ENCODE measurements around the gene HOXB5.

Gene HOXB5

DNA sequence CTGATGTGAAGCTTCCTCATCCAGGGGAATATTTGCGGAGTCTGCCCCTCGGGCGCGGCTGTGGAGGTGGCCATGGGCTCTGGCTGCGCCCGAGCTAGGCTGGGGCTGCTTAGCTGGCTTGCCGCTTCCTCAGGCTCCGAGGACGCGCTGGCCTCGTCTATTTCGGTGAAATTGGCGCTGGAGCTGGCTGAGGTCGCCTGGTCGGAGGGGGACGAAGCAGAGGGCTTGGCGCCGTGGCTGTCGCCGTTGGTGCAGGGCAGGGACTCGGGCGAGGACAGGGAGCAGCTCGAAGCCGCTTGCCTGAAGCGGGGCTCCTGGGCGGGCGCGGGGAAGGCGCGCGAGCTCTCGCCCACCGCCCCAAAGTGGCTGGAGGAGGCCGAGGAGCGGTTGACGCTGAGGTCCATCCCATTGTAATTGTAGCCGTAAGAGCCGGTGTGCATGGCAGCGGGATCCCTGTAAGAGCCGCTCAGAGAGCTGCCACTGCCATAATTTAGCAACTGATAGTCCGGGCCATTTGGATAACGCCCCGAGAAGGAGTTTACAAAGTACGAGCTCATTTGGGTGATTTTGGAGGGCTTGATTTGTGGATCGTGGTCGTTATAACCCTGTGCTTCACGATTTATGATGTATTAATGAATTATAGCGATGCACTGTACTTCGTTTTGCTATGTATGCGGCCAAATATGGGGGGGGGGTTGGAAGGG is at the start of gene HOXB5:
Gene HOXB5, minus strand, starts transcription at position 654 of the 704 bp plus-strand sequence. Its CDS starts 97 bp downstream, at position 557.
- DNase-seq, result peak in 1 of 2 experiments; percentile 25

DNA sequence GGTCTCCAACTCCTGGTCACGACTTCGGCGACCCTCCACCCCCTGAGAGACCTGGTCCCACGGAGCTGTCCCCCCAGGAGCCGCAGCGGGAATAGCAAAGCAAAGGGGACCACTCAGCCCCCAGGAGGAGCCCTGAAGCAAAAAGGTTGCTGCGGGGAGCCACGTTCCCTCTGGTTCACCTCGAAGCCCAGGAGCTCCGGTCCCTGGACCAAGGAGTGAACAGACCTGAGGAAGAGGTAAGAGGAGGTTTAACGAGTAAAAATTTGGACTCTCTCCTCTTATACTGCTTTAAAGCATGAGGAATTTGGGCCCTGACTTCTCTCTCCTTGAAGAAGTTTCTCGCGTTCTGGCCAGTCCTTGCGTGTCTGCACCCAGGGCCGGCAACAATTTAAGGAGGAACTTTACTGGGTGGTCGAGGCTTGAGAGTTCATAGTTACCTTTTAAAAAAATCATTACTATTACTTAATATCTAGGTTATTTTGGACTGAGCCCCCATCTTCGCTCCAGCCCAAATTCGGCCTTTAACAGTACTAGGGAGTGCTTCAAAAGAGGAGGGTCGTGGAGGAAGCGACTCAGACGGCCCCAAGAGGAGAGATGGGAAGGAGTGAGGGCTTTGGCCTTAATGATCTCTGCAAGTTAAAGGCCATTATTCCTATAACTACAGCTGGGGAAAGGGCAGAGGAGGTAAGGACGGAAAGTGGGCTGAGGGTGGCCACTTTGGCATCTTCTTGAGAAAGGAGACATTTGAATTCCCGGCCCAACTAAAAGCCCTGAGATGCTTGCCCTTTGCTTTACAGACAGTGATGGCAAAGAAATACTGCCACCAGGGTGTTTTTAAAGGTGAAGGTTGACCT is 49.5 kb upstream of the HOXB5 start:
- no peak for DNase-seq

DNA sequence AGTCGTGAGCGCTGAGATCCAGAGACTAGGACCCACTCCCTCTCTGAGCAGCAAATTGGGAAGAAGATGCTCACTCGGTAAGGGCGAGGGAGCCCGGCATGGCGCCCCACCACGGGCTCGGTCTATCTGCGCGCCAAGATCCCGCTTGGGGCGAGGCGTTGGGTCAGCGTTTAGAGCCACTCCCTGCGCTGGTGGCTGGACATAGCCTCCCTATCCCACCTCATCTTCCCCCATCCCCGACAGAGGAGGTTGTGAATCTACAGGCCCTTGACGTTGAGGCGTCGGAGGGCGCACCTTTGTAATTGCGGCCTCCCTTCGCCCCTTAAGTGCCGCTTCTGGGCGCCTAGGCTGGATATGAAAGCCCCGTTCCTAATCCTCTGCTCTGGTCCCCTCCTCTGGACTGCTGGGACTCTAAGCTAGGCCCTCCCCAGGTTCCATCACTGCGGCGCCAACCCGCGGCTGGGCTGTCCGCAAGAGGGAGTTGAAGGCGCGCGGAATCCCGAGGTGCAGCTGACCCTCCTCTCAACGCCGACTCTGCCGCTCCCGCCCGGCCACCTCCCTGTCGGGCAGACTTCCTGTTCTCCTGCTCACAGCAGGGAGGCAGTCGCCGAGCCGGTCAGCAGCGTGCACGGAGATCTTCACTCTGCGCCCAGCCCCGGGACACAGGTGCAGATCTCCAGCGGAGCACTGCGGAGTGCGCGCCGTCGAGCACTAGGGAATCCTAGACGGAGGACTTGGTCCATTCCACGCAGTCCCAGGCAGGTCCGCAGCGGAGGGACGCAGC is 48.7 kb upstream of the HOXB5 start:
- DNase-seq, result no peak

DNA sequence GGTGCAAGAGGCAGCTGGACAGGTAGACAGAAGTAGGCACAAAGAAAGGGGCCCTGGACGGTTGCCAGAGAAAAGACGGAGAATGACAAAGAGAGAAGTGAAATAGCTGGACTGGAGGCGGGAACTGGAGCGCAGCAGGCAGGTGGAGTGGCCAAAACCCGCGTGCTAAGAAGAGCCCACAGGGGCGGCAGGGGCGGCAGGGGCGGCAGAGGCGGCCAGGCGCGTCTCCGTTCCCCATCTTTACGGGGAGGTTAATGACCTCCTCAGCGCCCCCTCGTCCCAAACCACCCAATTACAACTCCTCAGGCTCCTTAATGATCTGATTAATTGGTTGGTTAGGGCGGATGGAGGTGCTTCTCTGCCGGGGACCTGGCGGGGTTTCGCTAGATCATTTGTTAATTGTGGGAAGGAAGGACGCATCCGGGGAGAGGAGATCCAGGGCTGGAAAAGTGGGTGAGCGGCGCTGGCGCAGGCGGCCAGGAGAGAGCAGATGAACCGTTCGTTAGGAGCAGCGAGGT is 48.0 kb upstream of the HOXB5 start:
- no peak for DNase-seq

DNA sequence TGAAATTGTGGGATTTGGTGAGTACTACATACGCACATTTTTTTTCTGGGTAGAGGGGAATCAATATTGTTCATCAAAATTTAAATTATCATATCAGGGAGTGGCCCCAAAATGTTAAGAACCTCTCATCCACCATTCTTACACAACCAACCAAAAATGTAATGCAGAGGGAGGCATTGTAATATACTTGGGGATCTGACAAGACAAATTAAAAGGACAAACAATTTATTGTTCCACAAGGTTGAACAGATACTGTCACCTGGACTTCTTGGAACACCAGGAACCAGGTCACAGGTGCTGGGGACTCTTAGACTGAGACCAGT is 47.2 kb upstream of the HOXB5 start:
- DNase-seq, result no peak

DNA sequence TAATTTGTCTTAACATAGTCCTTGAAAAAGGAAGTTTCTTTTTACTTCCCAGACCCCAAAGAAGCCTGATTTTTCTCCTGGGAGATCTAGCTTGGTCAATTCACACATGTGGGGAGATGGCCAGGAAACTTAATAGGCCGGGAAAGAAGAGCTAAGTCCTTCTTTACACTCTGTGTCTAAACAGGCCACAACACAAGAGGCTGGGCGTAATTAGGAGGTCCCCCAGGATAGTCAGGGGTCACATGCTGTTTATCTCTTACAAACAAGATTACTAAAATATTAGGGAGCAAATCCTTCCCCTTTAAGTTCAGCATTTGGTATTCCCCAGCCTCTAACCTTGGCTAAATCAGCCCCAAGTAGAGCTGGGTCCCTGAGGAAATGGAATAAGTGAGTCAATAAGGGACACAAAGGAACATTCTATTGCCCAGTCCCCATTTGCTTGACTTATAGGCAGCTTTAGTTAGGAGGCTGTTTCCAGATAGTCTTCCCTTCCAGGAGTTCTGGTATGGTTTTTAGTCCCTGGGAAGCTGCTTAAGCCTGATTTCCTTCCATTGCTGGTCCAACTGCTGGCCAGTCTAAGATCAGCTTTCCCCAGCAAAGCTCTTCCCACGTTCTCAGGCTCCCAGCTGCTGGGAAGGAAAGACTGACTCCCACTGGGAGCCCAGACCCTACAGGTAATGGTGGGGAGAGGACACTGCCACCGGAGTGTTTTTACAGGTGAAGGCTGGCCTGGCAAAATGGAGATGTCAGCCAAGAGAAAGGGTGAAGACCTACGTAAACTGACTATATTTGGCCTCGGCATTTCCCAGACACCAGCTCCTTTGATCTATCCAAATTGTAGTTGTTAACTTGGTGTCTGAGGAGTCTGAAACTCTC is 46.6 kb upstream of the HOXB5 start:
- no peak for DNase-seq

DNA sequence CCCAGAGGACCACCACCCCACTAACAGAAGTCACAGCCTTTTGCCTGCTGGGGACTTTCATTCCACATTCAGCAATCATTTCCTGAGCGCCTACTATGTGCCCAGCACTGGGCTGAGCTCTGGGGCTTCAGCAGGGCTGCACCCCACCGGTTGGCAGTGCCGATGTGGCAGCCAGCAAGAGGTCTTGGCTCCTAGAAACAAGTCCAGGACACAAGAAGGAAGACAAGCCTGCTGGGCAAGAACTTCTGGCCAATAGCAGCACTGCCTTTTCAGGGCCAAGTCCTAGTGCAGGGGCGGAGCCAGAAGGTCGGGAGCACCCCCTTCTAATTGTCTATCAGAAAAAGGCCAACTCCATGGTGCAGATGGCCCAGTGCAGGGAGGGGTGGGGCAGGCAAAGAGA is 45.6 kb upstream of the HOXB5 start:
- DNase-seq, result no peak

DNA sequence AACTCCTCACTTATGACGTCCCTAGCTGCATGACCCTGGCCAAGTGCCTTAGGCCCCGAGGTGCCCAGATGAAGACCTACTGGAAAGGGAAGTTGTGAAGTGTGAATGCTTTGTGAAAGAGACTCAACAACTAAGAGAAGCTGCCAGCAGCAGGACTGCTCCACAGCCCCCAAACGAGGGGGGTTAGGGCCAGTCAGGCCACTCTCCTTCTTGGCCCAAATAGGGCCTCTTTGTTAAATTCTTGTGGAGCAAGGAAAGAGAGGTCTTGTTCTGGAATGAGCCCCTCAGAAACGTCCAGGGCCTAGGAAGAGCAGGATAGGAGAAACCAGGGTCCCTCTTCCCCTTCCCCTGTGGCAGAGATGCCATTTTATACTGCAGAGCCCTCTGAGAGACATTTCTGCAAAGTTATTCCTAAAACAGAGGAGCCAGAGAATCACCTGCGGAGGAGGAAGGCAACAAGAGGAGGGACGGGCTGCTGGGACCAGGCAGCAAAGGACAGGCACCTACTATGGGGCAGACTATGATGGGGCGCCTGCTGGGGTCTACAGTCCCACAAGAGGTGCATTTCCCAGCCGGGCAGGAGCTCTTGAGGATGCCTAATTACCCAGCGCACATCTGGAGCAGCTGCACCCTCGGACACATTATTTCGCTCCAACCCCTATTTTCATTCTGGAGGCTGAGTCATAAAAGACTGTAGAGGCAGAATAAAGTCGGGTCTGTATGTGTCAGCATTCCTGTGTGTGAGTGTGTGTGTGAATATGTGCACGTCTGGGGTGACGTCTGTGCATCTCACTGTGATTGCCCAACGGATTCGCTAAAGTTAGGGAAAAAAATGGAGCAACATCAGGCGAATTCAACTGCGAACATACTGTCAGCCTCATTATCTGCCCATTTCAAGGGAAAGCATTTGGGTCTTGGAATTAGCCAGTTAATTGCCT is 44.0 kb upstream of the HOXB5 start:
- no peak for DNase-seq

DNA sequence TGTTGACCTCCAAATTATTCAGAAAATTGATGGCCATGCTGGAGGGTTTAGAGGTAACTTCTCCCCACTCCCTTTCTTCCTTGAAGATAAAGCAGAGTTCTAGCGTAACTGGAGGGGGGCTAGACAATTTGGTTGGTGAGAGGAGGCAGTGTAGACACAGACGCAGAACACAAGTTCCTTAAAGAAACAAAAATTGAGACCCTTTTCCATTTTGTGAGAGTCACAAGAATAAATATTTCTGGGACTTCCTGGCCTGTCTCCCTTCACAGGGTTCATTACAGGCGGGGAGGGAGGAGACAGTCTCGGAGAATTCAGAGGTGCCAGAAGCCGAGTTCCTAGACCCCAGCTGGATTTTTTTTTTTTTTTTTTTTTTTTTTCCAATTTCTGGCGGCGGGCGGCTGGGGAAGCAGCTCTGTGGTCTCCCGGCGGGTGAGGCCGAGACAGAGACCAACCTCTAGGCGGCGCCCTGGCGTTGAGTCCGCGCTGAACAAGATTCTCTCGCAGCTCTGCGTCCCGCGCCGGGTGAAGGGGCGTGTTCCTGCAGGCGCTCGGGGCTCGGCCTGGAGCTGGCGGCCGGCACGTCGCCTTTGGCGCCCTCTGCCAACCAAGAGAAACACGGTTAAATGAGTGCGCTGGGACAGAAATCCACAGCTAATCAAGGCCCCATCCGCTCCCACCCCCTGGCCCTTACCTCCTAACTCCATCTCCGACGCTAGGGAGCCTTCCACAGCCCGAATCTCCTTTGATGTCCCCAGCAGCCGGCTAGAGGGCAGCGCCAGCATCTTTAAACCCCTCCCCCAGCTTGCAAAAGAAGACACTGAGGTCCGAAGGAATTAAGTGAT is 42.8 kb upstream of the HOXB5 start:
- DNase-seq, result peak; percentile 75 to 87

DNA sequence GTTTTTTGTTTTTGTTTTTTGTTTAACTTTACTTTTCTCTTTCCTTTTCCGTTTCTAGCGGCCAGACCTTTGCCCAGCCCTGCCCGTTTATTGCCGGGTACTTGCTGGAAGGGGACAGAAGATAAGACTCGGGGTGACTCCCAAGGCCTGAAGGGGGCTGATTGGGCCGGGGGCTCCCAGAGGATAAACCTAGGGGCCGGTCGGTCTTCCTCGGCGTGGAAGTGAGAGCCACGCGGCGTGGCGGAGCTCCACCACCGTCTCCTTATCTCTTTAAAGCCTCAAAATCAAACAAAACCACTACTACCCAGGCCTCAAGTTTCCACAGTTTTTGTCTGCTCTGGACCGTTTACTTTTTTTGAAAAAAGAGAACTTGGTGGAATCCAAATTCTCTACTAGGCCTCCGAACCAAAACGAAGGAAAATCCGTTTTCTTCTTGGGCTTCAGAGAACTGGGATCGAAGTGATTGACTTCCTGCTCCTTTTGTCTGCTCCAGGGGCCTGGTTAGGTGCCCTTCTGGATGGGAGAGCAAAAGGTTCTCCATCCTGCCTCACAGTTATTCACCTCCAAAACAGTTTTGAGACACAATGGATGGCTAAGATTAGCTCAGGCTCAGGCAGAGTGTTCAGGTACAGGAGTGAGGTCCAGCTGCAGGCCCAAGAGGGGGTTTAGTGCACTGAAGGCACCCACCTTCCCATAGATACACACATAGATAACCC is 41.1 kb upstream of the HOXB5 start:
- no peak for DNase-seq

DNA sequence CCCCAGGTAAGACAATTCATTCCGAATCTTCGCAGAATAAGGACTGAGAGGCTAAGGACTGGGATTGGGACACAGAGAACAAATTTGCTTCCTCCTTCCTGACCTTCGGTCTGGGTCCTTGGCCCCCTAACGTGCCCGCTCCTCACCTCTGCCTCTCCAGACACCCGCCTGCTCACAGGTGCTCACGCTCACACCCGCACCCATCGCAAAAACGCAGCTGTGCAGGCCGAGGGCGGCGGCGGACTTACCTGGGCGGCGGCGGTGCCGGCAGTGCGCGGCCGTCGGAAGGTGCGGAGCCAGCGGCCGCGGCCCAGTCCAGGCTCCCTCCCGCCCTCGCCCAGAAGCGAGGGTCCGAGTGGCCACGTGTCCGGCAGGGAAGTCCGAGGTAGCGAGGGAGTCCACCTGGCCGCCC is 39.7 kb upstream of the HOXB5 start:
- no peak for DNase-seq

DNA sequence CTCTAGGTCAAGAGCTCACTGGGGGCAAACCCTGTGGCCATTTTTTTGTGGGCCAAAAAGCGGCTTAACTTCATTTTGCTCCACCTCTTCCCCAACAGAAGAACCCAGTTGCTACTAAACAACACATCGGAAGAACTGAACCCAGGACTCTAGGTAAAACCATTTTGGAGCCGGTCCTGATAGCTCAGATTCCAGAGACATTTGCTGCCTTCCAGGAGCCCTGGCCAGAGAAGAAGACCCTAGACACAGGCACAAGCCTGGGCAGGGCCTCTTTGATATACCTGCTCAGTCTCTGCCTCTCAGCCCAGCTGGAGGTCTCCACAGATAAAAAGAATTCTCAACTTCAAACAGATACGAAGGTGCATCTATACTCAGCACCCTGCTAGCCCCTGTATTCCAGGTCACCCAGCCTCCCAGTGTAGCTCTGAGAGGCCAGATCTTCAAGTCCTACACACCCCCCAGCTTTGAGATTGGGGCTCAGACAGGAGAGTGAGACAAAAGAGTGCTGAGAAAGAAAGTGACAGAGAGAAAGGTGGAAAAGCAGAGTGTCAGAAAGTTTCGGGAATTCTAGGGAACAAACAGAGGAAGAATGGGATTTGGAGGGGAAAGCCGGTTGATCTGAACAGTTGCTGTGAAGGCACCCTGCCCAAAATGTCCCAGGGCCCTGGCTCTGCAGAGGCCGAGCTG is 39.1 kb upstream of the HOXB5 start:
- no peak for DNase-seq

DNA sequence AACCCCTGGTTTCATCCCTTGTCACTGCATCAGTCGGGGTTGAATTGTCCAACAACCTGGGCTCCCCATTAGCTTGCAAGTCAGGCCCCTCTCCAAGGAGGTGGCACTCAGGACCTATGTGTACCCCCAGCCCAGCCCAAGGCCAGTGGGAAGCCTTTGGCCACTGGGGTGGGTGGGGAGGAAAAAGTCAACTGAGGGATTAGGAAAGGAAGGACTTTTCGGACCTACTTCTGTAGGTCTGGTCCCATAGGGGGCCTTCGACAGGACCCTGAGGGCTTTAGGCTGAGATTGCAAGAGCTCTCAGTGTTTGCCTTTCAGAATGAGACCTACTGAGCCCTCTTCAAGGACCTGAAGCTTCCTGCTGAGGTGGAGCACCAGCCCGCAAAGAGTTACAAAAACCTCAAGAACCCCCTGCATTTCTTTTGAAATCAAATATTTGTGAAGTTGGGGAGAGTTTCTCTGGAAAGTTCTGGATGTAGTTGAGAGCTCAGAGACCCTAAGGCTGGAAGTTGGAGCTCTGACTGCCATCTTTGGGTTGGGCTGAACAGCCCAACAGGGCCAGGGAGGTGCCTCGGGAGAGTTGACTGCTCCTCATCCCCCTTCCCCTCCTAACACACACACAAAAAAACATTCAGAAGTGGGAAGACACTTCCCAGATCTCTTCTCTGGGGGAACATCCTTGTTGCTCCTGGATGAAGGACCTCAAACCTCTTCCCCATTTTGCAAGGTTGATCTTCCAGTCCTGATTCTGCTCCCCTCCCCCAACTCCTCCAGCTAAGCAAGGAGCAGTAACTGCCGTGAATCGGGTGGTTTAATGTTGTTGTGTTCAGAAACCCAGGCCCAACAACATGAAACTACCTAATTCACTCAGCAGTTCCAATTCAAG is 38.4 kb upstream of the HOXB5 start:
- no peak for DNase-seq

DNA sequence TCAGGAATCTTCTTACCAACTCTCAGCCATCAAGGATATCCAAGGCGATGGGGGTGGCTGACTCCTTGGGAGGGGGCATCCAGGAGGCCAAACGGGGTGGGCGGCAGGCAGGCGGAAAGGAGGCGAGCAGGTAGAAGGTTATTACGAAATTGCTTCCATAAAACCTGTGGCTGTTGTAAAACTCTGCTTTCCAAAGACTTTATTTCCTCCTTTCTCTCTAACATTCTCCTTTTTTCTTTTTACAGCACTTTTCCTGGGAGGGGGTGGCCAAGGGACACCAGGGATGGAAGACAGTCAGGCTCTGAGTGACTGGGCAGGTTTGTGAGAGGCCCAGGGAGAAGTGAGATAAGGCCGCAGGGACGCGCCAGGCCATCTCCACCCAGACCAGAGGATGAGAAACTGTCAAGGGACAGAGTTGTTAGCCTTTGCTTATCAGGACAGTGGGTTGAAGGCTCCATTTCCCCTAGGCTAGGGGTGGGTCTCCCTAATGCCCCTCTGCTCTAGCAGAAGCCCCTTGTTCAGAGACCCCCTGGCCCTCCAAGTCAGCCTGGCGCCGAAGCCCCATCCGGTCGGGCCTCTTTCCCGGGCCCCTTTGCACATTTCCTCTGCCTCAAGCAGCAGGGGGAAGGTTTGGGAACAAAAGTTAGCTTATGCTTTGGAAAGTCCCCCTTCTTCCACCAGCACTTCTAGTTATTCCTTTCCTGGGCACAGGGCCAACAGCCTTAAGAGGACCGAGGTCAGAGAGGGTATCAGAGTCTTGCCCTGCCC is 37.5 kb upstream of the HOXB5 start:
- no peak for DNase-seq

DNA sequence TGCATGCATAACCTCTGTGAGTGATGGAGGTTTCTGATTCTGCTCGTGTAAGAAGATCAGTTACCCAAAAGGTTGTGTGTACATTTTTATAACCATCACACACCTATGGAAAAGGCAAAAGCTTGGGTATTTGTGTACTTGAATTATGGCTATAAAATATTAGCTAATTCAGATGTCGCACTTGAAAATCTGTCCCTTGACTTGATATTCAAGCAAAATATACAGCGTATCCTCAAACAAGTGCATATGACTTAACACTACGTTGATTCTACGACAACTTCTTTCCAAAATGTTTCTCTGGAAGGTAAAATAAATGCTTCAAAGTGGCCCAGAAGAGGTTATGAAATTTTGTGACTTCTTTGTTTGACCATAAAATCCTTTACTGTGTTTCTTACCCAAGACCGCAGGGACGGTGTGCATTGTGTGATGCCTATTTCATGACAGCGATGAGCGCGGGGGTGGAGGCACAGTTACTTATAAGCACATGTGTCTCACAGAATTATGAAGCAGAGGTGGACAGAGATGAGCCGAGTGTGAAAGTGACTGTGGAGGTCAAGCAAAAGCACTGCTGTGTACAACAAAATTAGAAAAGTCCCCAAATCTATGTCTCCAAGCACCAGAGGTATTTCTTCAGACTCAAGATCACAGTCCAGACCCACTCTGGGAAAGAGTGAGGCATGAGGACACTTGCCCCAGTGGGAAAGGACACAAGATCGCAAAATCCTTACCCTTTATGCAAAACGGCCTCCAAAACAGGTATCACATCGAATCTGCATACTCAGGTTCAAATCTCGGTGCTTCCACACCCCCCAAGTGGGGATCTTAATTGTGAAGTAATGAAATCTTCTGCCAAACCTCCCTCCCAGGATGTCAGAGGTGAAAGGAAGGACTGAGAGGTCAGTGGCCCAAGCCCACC is 36.7 kb upstream of the HOXB5 start:
- no peak for DNase-seq

DNA sequence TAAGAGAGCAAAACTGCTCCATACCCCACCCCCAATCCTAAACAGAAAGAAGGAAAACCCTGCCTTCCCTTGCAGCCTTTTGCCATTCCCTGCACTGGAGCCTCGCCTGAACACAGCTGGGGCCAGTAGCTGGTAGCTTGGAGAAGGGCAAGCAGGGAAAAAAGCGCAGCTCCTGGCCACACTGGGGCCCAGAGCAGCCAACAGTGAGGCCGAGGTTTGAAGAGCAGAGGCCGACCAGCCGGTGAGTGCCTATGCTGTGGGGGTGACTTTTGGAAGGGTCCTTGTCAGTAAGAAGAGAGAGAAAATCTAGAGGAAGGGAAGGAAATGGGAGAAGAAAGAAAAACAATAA is 35.8 kb upstream of the HOXB5 start:
- DNase-seq, result no peak
